SU-DHL-6 (cell line): ENCODE data around the gene CHFR.

Experiments used
- H2AFZ ChIP-seq: fragments of 200-600 bp; sonication (generic); 2 replicates; pipeline ENCODE4 v1.6.1; 2014; ENCODE audit warnings: low read depth, mild to moderate bottlenecking, moderate library complexity, mixed read lengths, antibody characterized with exemption, low read length; ENCODE audit not compliant: severe bottlenecking
- H3F3A ChIP-seq: fragments of 200-600 bp; shearing (Covaris generic); 2 replicates; pipeline ENCODE4 v1.6.0; 2016; ENCODE audit warnings: antibody characterized with exemption, mild to moderate bottlenecking; ENCODE audit not compliant: insufficient read depth
- H3K27ac ChIP-seq: fragments of 200-600 bp; sonication (generic); 2 replicates; pipeline ENCODE4 v1.5.1; 2016; ENCODE audit warnings: low read depth, mild to moderate bottlenecking, low read length, moderate library complexity, mixed read lengths
- H3K27me3 ChIP-seq: fragments of 200-600 bp; sonication (generic), shearing (Covaris generic); 2 replicates; pipeline ENCODE4 v1.6.0; 2014; ENCODE audit warnings: mild to moderate bottlenecking, low read length
- H3K36me3 ChIP-seq: fragments of 200-600 bp; sonication (generic); 2 replicates; pipeline ENCODE4 v1.6.1; 2014; ENCODE audit warnings: mild to moderate bottlenecking, low read length, mixed read lengths
- H3K4me2 ChIP-seq: fragments of 300-600, 200-600 bp; shearing (Covaris generic), sonication (generic); 2 replicates; pipeline ENCODE4 v1.6.0; 2014; ENCODE audit warnings: low read length, low read depth, mild to moderate bottlenecking; ENCODE audit not compliant: poor library complexity, severe bottlenecking
- H3K4me3 ChIP-seq: fragments of 200-600 bp; sonication (generic); 2 replicates; pipeline ENCODE4 v1.5.1; 2014; ENCODE audit warnings: antibody characterized with exemption, low read length, mild to moderate bottlenecking, mixed read lengths; ENCODE audit not compliant: insufficient read depth, poor library complexity, severe bottlenecking
- H3K79me2 ChIP-seq: fragments of 200-600 bp; sonication (generic); 2 replicates; pipeline ENCODE4 v1.6.1; 2014; ENCODE audit warnings: mild to moderate bottlenecking, low read length, moderate library complexity; ENCODE audit not compliant: insufficient read depth
- H3K9ac ChIP-seq: fragments of 200-600 bp; sonication (generic); 2 replicates; pipeline ENCODE4 v1.7.0; 2014; ENCODE audit warnings: mild to moderate bottlenecking, low read length
- H3K9me2 ChIP-seq: fragments of 200-600 bp; sonication (generic); replicated peaks from 2 replicates; pipeline ENCODE4 v1.6.1; 2014; ENCODE audit warnings: low read length; ENCODE audit not compliant: insufficient read depth
- H3K9me3 ChIP-seq: fragments of 200-600 bp; sonication (generic); 2 replicates; pipeline ENCODE4 v1.6.1; 2014; ENCODE audit warnings: low read length, mixed read lengths; ENCODE audit not compliant: insufficient read depth
- H4K20me1 ChIP-seq: fragments of 200-600 bp; sonication (generic); 2 replicates; pipeline ENCODE4 v1.6.1; 2014; ENCODE audit warnings: low read depth, mild to moderate bottlenecking, antibody characterized with exemption, low read length, moderate library complexity, mixed read lengths
- CTCF ChIP-seq: fragments of 200-600 bp; sonication (generic); IDR thresholded peaks from one replicate; pipeline ENCODE4 v1.5.1; 2017; ENCODE audit warnings: antibody characterized with exemption, mild to moderate bottlenecking, low read length, moderate library complexity; ENCODE audit not compliant: insufficient read depth, poor library complexity, severe bottlenecking
- EZH2phosphoT487 ChIP-seq: fragments of 200-600 bp; sonication (generic), shearing (Covaris generic); conservative IDR thresholded peaks from 2 replicates; pipeline ENCODE4 v1.6.1; 2018; ENCODE audit warnings: mild to moderate bottlenecking, antibody characterized with exemption, low read length, moderate library complexity, mixed read lengths

Gene CHFR

GRCh38 chr12:132825861-132826260 is 61.5 kb downstream of the CHFR start:
- H3K36me3 ChIP-seq: 0 out of 2 replicates have a peak, but pooled peaks cover 7% of the 10 kb centered on the region

GRCh38 chr12:132825089-132825488 is 62.3 kb downstream of the CHFR start:
- H3K79me2 ChIP-seq: peaks cover 53% of the 10 kb centered on the region
- peaks cover 7% of the 10 kb centered on the region for H3F3A ChIP-seq
- H3K9me2 ChIP-seq: no peaks in the 10 kb centered on the region
- H4K20me1 ChIP-seq: no peaks in the 10 kb centered on the region; the same call in 1 of the 2 replicates
- H3K27ac ChIP-seq: no peak overlapping the region
- H3K4me3 ChIP-seq: no peak overlapping the region
- H3K27me3 ChIP-seq: no peaks in the 10 kb centered on the region
- no peak overlapping the region for H2AFZ ChIP-seq
- no peaks in the 10 kb centered on the region for H3K9me3 ChIP-seq
- no peak for TF ChIP-seq CTCF
- H3K4me2 ChIP-seq: no peak overlapping the region
- H3K9ac ChIP-seq: no peak overlapping the region
- H3K36me3 ChIP-seq: 0 out of 2 replicates have a peak, but pooled peaks cover 7% of the 10 kb centered on the region

More at GRCh38 chr12:132825861-132826260, 61.5 kb downstream of the CHFR start:
- Histone ChIP-seq H2AFZ (no peak overlapping the region), H3K27ac (no peak overlapping the region), H3K27me3 (no peaks in the 10 kb centered on the region), H4K20me1 (no peaks in the 10 kb centered on the region; the same call in 1 of the 2 replicates), H3K9me2 (no peaks in the 10 kb centered on the region), H3K9ac (no peak overlapping the region), H3K9me3 (no peaks in the 10 kb centered on the region), H3K4me2 (no peak overlapping the region), H3K79me2 (peaks cover 53% of the 10 kb centered on the region), H3F3A (no peaks in the 10 kb centered on the region), H3K4me3 (no peak overlapping the region)
- TF ChIP-seq CTCF: no peak
- TF ChIP-seq EZH2phosphoT487: no peak

- peaks cover 53% of the 10 kb centered on the region for H3K79me2 ChIP-seq
- H3K27ac ChIP-seq: no peak overlapping the region
- H3K4me3 ChIP-seq: no peak overlapping the region
- no peaks in the 10 kb centered on the region; the same call in 1 of the 2 replicates for H4K20me1 ChIP-seq
- no peaks in the 10 kb centered on the region for H3K9me2 ChIP-seq
- H3F3A ChIP-seq: peaks cover 15% of the 10 kb centered on the region
- no peak overlapping the region for H3K4me2 ChIP-seq
- no peaks in the 10 kb centered on the region for H3K9me3 ChIP-seq
- no peak overlapping the region for H3K9ac ChIP-seq
- H3K27me3 ChIP-seq: no peaks in the 10 kb centered on the region
- peaks cover 5% of the 10 kb centered on the region; the same call in 1 of the 2 replicates for H3K36me3 ChIP-seq
- H2AFZ ChIP-seq: no peak overlapping the region
- TF ChIP-seq EZH2phosphoT487: no peak
- no peak for TF ChIP-seq CTCF
Observed at GRCh38 chr12:132824053-132824452, 63.4 kb downstream of the CHFR start.
